Fibroblast of lung (primary cell): ENCODE data around the gene CYBA. TPM values are rescaled to one million over a fixed set of nuclear protein-coding genes. Genes with fewer than 3 reads are reported as not detected.

ENCODE experiments used
- DNase-seq, 2 donors: peaks; one replicate each; pipeline versions ENCODE4 v3.0.0 to v3.0.0-alpha.2; 2010; ENCODE audit warnings: low read depth in 2 of 2
- H2AFZ ChIP-seq: 2 replicates; pipeline ENCODE4 v1.5.1; 2012; ENCODE audit warnings: low read length, control low read depth, inconsistent platforms
- H3K27ac ChIP-seq: 2 replicates; pipeline ENCODE4 v1.5.1; 2011; ENCODE audit warnings: low read length, control low read depth; ENCODE audit not compliant: insufficient read depth
- H3K27me3 ChIP-seq: 2 replicates; pipeline ENCODE4 v1.5.1; 2011; ENCODE audit warnings: mild to moderate bottlenecking, low read length; ENCODE audit not compliant: control insufficient read depth, insufficient read depth
- H3K36me3 ChIP-seq: 2 replicates; pipeline ENCODE4 v1.5.1; 2011; ENCODE audit warnings: low read length; ENCODE audit not compliant: control insufficient read depth, insufficient read depth
- H3K4me1 ChIP-seq: 2 replicates; pipeline ENCODE4 v1.5.1; 2011; ENCODE audit warnings: low read length; ENCODE audit not compliant: control insufficient read depth, insufficient read depth; ENCODE audit errors: extremely low read depth
- H3K4me2 ChIP-seq: 2 replicates; pipeline ENCODE4 v1.5.1; 2011; ENCODE audit warnings: low read length, control low read depth; ENCODE audit not compliant: insufficient read depth; ENCODE audit errors: extremely low read depth
- H3K4me3 ChIP-seq, 4 experiments: fragments of 200-600 bp in 1 of 4; sonication (generic) in 1 of 4; replicated peaks in 1 of 4; 2 replicates each; pipeline ENCODE4 v1.5.1; 2011 to 2016; ENCODE audit warnings: low read length in 4 of 4, low read depth in 3 of 4, mild to moderate bottlenecking in 3 of 4, control low read depth in 2 of 4, inconsistent platforms in 1 of 4, mixed read lengths in 1 of 4; ENCODE audit not compliant: insufficient read depth in 1 of 4; ENCODE audit errors: control extremely low read depth in 1 of 4
- H3K79me2 ChIP-seq: 2 replicates; pipeline ENCODE4 v1.5.1; 2012; ENCODE audit warnings: mild to moderate bottlenecking, low read length, inconsistent platforms; ENCODE audit not compliant: control insufficient read depth, insufficient read depth
- H3K9ac ChIP-seq: 2 replicates; pipeline ENCODE4 v1.5.1; 2011; ENCODE audit warnings: mild to moderate bottlenecking, low read length, control low read depth; ENCODE audit not compliant: insufficient read depth
- H3K9me3 ChIP-seq: 2 replicates; pipeline ENCODE4 v1.5.1; 2012; ENCODE audit warnings: low read depth, low read length; ENCODE audit not compliant: control insufficient read depth, insufficient read depth
- H4K20me1 ChIP-seq: 2 replicates; pipeline ENCODE4 v1.5.1; 2011; ENCODE audit warnings: low read length; ENCODE audit not compliant: control insufficient read depth, insufficient read depth; ENCODE audit errors: extremely low read depth
- CTCF ChIP-seq, 2 donors: IDR thresholded peaks in 1 of 2; conservative IDR thresholded peaks in 1 of 2; 1 replicate in 1 of 2; 2 replicates in 1 of 2; pipeline ENCODE4 v1.5.1; 2011 to 2012; ENCODE audit warnings: low read length in 2 of 2, control low read depth in 1 of 2, inconsistent platforms in 1 of 2, low read depth in 1 of 2, mild to moderate bottlenecking in 1 of 2
- EZH2 ChIP-seq: IDR thresholded peaks from 2 replicates; pipeline ENCODE4 v1.5.1; 2012; ENCODE audit warnings: low read length, control low read depth, mild to moderate bottlenecking; ENCODE audit errors: missing control alignments
- polyA plus RNA-seq, 2 donors: library from polyadenylated mRNA; depleted of rRNA in 1 of 2; stranded (reverse) in 1 of 2; unstranded in 1 of 2; fragments of >200 nt; gene quantifications; 2 replicates each; pipeline ENCODE4 v1.2.1, GENCODE V29; 2011 to 2012; ENCODE audit warnings: missing spikeins in 1 of 2
- total RNA-seq: library from RNA; depleted of rRNA; stranded (reverse); fragments of >200 nt; gene quantifications from 2 replicates; pipeline ENCODE4 v1.2.1, GENCODE V29; 2014

CYBA gene
- total and polyA plus RNA-seq, 2 donors (not counting 1 experiment from before 2014, with no cell fraction given), result 74.7 to 124 TPM

DNA sequence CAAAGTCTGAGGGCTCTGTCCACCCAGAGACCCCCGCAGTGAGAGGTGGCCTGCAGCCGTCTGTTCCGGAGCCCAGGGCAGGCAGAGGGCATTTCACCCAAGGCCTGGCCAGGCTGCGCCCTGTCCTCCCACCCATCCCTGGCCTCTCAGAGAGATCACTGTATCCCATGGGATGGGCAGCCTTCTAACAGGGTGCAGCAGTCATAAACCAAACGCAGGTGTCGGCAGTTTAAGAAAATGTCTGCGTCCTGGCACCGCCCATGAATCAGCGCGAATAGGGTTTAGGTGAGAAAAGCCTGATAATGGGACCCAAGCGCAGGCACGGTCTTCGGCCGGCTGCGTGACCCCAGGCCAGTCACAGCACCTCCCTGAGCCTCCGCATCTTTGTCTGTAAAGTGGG lies 5.4 kb downstream of the CYBA start:
- Histone ChIP-seq H2AFZ (no peak overlapping the region), H3K4me2 (no peak overlapping the region), H4K20me1 (no peaks in the 10 kb centered on the region), H3K9me3 (no peaks in the 10 kb centered on the region), H3K4me3 (no peak overlapping the region), H3K4me1 (peaks cover 3% of the 10 kb centered on the region), H3K9ac (no peak overlapping the region), H3K36me3 (no peaks in the 10 kb centered on the region), H3K79me2 (no peaks in the 10 kb centered on the region), H3K27ac (no peak overlapping the region), H3K27me3 (peaks cover 1% of the 10 kb centered on the region)
- TF ChIP-seq EZH2 (no peak), CTCF (conservative IDR thresholded peaks at IDR 0.05 in 1 of 2, IDR thresholded peaks at IDR 0.05 in 1 of 2; ENCODE audit: low read depth in 1 of 2, low read length in 2 of 2) (no peak)
- DNase-seq, result no peak

GRCh38 chr16:88643644-88643932 lies 7.3 kb downstream of the CYBA start:
- Histone ChIP-seq H3K36me3 (no peaks in the 10 kb centered on the region), H3K79me2 (no peaks in the 10 kb centered on the region), H3K27ac (no peak overlapping the region), H3K9me3 (no peaks in the 10 kb centered on the region), H3K4me3 (no peak overlapping the region), H3K4me1 (no peaks in the 10 kb centered on the region), H2AFZ (no peak overlapping the region), H3K27me3 (peaks cover 18% of the 10 kb centered on the region), H3K9ac (no peak overlapping the region), H3K4me2 (no peak overlapping the region), H4K20me1 (no peaks in the 10 kb centered on the region)
- no peak for TF ChIP-seq CTCF (conservative IDR thresholded peaks at IDR 0.05 in 1 of 2, IDR thresholded peaks at IDR 0.05 in 1 of 2; ENCODE audit: low read depth in 1 of 2, low read length in 2 of 2)
- TF ChIP-seq EZH2, result no peak
- DNase-seq, result no peak

DNA sequence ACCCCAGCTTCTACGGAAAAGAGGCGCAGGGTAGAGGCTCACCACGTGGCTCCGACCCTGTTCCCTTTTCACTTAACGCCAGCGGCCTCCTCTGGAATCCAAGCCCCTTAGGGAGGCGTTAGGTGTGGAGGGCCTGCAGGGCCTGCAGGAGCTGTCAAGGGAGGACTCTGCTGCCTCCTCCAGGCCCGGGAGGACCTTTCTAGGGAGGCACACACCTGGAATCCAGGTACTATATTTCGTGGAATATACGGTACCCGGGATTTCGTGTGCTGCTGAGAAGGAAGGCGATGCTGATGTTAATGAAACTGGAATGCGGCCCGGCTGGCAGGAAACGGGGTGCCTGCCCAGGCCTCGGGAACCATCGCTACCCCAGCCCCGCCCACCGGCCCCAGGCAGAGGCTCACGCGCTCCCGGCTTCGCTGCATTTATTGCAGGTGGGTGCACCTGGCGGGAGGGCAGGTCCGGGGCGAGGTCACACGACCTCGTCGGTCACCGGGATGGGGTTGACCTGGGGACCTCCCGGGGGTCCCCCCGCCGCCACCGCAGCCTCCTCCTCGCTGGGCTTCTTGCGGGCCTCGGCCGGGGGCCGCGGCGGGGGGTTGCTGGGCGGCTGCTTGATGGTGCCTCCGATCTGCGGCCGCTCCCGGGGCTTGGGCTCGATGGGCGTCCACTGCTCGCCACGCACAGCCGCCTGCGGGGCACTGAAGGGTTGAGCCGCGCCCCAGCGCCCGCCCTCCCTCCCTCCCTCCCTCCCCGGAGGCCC lies 7.8 kb downstream of the CYBA start:
- no peak for DNase-seq
- Histone ChIP-seq H3K9ac (no peak overlapping the region), H3K27ac (no peak overlapping the region), H2AFZ (no peak overlapping the region), H3K79me2 (no peaks in the 10 kb centered on the region), H3K27me3 (peaks cover 22% of the 10 kb centered on the region), H4K20me1 (no peaks in the 10 kb centered on the region), H3K9me3 (no peaks in the 10 kb centered on the region), H3K36me3 (no peaks in the 10 kb centered on the region), H3K4me2 (no peak overlapping the region), H3K4me3 (no peak overlapping the region), H3K4me1 (no peaks in the 10 kb centered on the region)
- TF ChIP-seq EZH2 (no peak), CTCF (conservative IDR thresholded peaks at IDR 0.05 in 1 of 2, IDR thresholded peaks at IDR 0.05 in 1 of 2; ENCODE audit: low read depth in 1 of 2, low read length in 2 of 2) (no peak)
